IPS-NIHi11 (cell line): ENCODE data around the gene SAMD8.
"Not testable (repeated sequence)": the region's sequence is repeated elsewhere in the genome, so short reads cannot be mapped to it uniquely, and the experiment has no call there.

ENCODE experiments used
- DNase-seq: peaks from one replicate; pipeline ENCODE4 v3.0.0; 2012; ENCODE audit warnings: mixed read lengths, low spot score

Gene SAMD8

DNA sequence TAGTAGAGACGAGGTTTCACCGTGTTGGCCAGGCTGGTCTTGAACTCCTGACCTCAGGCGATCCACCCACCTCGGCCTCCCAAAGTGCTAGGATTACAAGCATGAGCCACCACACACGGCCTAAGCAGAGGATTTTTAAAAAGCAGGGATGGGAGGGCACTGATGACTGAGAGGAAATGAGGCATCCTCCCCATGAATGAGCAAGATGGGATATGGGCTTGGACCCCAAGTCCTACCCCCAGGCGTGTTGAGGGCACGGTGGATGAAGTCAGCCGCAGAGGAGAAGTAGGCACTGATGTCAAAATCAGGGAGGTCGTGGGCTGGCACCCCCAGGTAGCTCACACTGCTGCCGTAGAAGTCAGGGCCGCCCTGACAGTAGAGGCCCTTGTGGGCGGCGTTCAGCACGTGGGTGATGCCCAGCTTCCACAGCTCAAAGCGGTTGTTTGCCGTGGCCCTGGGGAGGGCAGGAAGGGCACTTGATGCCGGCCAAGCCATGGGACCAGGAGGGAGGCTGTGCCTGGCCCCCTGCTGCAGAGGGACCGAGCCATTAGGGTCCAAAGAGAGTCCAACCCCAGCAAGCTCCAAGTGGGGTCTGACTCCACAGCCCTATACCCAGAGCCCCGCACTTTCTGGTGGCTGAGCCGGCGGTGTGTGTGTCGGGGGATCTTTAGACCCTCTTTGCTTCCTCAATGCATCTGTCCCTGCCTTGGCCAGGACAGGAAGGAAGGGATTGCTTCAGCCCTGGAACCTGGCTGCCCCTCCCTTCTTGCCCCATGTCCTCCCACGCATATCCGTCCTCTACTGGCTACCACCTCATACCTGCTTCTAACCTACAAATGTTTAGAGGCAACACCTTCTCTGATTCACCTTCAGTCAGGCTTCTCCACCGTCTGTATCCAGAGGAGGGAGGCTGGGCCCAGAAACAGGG, 3.4 kb upstream of the SAMD8 start:
- DNase-seq, result no peak

DNA sequence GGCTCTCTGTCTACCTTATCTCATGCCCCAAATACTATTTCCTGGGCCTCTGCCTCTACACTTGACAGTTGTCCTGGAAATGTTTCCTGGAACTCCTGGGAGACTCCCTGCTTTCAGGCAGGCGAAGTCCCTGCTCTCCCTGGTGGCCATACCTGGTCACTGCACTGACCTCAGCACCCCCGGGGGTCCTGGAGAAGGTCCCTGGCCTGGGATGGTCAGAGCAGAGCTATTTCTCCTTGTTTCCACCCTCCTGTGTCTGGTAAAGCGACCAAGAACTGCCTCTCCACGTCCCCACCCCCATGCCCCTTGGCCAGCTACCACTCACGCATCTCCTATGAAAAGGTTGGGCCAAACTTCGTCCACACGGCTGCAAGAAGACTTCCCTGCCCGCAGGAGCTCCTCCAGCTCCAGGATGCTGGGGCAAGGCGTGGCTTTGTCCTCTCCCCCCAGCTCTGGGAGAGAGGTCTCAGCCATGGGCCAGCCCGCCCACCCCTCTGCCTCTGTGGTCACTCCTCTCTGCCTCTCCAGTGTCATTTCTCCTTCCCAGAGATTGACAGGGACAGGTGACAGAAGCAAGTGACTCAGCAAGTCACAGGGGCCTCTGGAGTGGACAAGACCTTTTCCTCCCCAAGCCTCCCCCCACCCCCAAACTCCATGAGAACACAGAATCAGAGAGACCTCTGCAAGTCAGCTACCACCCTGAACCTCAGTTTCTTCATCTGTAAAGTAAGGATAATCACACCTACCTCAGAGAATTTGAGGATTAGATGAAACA, 2.6 kb upstream of the SAMD8 start:
- peak; percentile 84 for DNase-seq

DNA sequence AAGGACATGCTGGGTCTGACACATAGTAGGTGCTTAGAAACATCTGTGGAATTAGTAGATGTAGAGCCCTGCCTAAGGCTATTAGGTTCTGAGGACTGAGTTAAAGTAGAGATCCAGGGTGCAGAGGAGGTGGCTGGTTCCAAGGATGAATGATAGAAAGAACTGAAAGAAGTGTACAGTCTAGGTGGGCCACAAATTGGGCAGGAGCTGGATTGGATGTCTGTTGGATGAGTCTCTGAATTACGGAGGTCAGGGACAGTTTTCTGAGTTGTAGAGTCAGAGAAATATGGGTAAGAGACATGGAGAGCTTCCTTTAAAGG, 2.0 kb upstream of the SAMD8 start:
- no peak for DNase-seq

DNA sequence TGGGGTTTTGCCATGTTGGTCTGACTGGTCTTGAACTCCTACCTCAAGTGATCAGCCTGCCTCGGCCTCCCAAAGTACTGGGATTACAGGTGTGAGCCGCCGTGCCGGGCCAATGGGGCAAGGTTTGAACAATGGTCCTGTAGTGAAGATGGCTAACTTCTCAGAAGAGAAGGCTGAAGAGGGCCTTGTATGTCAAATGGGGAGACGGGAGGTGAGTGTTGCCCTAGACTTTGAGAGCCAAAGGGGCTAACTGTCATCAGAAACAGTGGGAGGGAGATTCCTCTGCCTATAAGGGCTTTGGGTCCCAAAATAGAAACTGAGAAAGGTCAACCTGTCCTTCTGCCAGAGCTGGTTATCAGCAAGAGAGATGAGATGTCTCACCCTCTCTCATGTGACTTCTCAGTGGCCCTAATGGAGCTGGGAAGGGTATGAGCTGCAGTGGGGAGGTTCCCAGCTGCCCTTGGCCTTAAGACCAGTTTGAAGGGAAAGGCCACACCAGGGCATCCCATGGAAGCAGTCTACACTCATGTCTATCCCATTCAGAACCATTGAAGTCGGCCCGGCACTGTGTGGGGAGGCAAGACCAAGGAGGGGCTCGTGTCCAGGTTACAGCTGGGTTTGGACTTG, 1.3 kb upstream of the SAMD8 start:
- DNase-seq, result no peak

DNA sequence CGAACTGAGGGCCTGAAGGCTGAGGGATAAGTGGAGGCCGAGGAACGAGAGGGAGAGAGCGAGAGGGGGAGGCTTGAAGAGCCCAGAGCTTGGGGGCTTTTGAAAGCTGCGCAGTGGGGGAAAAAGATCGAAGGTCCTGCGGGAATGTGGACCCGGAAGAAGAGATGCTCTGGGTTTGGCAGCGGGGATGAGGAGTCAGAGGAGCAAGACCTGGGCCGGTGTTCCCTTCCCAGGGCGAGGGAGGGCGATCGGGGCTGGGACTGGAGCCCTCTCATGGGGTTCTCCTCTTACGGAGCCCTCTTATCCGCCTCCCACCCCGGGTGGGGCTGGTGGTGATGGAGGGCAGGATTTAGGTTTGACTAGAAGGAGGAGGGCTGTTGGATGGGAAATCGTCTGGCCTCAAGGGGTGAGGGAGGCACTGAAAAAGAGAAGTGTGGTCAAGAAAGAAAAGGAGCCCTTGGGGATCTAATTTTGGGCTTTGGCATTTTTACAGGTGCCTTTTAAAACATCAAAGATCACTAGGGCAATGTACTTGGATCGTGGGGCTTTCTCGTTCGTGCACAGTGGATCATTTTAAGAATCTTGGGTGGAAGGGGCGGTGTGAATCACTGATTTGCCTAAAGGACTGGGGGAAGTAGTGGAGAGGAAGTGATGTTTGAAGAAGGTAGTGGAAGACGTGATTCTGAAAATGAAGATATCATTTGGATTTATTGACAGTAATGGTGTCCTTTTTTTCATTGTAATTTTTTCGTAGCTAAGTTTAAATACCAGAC, 637 bp downstream of the SAMD8 start:
- DNase-seq, result peak; percentile 65

DNA sequence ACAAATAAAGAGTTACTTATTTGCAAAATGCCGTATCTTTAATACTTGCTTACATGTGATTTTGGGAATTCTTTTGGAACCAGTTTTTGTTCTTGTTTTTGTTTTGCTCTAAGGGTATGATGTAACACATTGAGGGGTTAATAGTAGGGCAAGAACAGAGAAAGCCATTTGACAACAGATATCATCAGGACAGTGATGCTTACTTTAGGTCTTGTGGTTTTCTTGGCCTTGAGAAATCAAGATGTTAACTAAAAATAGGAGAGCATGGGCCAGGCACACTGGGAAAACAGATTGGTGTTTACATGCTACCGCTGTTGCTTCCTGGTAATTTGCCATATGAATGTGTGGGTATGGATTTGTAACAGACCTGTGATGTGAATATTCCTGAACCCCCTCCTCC, 3.7 kb downstream of the SAMD8 start:
- no peak for DNase-seq

DNA sequence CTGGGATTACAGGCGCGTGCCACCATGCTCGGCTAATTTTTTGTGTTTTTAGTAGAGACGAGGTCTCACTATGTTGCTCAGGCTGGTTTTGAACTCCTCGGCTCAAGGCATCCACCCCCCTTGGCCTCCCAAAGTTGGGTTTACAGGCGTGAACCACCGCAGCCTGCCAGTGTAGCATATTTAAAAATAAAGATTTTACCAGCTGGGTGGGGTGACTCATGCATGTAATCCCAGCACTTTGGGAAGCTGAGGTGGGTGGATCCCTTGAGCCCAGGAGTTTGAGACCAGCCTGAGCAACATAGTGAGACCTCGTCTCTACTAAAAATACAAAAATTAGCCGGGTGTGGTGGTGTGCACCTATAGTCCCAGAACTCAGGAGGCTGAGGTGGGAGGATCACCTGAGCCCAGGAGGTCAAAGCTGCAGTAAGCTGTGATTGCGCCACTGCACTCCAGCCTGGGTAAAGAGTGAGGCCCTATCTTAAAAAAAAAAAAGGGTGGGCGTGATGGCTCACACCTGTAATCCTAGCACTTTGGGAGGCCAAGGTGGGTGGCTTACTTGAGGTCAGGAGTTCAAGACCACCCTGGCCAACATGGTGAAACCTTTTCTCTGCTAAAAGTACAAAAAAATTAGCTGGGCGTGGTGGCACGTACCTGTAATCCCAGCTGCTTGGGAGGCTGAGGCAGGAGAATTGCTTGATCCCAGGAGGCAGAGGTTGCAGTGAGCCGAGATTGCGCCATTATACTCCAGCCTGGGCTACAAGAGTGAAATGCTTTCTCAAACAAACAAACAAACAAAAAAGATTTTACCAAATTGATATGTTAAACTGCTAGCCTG, 5.7 kb downstream of the SAMD8 start:
- not testable (repeated sequence) for DNase-seq

DNA sequence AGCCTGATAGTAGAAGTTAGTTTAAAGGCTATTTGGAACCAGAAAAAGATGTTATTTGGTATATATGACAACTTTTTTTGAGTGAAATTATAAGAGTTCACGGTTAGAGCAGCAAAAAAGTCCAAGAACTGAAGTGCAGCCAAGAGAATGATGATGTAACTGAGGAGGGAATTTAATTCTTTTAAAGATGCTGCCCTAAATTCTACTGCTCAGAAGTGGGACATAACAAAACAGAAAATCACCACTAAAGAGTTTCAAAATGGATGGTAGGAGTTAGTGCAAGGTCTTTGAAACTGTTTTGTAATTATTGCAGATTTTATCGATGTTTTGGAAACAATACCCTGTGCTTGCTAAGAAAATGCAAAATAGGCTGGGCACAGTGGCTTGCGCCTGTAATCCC, 6.5 kb downstream of the SAMD8 start:
- DNase-seq, result no peak

DNA sequence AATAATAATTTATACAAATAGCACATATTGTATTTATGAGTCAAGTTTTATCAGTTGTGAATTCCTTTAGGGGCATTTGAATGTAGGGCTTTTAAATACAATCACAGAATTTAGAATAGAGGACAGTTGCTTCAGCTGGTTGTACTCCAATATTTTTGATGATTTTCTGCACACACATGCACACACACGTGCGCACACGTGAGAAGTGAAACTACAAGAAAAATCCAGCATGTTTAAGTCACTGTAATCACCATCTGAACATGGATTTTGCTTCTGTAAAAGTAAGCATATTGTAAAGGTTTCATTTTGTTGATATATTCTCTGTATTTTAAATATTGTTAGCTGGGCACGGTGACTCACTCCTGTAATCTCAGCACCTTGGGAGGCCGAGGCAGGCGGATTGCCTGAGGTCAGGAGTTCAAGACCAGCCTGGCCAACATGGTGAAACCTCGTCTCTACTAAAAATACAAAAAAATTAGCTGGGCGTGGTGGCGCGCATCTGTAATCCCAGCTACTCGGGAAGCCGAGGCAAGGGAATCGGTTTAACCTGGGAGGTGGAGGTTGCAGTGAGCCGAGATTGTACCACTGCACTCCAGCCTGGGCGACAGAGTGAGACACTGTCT, 8.1 kb downstream of the SAMD8 start:
- not testable (repeated sequence) for DNase-seq

DNA sequence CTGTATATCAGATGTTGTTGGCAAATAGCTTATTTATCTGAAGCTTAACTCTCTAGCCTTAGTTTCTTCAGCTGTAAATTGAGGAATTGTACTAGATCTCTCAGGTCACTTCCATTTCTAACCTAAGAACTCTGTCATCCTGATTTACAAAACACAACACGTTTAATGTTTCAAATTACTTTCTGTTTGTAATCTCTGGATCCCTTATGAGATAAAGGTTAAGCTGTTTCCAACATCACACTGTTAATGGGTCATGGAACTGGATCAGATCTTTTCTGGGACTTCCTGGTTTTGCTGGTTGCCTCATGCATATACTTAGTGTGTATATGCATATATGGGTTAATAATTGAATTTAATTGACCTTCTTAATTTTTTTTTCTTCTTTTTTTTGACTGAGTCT, 9.9 kb downstream of the SAMD8 start:
- DNase-seq, result no peak

DNA sequence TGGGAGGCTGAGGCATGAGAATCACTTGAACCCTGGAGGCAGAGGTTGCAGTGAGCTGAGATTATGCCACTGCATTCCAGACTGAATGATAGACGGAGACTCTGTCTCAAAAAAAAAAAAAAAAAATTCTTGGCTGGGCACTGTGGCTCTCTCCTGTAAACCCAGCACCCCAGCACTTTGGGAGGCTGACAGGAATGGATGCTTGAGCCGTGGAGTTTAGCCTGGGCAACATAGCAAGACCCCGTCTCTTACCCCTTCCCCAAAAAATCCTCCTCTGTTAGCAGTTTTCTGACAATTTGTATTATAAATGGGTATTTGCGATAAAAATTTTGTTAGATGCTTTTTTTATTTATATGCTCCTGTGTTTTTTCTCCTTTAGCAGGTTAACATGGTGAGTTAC, 11.0 kb downstream of the SAMD8 start:
- DNase-seq, result no peak

DNA sequence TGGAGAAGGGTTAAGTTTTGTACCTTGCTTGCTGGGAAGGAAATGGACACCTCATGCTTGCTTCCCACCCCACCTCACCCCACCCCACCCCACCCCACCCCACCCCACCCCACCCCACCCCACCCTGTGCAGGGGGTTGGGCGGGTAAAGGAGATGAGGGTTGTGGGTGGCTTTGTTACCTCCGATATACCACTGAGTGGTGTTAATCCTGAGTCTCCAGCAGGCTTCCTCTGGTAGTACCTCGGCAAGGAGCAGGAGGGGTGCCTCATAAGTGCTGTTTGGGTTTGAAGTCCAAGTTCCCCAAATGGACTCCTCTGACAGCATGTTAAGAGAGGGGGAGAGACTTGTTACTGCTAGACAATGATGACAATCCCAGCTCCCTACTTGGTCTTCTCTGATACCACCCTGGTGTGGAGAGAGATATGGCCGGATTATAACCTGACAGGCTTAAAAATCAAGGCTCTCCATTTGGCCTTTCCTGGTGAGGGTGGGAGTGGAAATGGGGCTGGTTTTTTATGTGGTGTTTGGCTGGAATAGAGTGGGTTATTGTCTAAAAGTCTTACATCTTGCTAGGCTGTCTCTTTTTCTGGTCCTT, 11.7 kb downstream of the SAMD8 start:
- DNase-seq, result no peak

DNA sequence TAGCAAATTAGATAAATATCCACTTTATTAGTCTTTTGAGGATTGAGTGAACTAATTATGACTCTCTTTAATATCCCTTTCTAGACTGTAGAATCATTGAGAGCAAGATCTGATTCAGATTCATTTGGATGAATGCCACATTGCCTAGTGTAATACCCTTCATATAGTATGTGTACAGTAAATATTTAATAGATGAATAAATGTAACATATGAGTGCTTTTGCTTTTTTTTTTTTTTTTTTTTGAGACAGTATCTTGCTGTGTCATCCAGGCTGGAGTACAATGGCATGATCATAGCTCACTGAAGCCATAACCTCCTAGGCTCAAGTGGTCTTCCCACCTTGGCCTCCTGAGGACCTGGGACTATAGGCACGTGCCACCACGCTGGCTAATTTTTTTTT, 14.8 kb downstream of the SAMD8 start:
- DNase-seq, result no peak

DNA sequence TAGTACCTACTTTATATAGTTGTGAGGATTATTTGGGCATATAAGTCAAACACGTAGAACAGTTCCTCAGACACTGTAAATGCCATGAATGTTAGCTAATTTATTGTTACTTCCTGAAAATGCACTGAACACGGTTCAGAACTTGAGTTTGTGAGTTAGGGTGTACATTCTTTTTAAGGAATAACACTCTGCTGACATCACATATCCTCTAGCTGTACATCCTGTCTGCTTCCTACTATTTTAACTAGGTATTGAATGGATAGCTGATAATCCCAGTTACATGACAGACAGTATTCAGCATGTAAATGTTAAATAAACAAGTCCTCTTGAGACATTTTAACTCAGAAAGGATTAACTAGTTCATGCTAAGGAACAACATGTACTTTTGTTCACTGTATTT, 16.0 kb downstream of the SAMD8 start:
- DNase-seq, result no peak

DNA sequence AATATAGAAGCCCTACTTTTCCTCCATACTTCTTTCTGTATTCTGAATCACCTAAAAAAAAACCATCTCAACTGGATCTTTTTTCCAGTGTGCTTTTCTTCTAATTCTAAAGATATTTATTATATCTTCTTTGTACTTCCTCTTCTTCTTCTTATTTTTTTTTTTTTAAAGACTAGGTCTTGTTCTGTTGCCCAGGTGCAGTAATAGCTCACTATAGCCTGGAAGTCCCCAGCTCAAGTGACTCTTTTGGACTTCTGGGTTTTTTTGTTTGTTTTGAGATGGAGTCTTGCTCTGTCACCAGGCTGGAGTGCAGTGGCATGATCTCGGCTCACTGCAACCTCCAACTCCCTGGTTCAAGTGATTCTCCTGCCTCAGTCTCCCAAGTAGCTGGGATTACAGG, 17.5 kb downstream of the SAMD8 start:
- not testable (repeated sequence) for DNase-seq

DNA sequence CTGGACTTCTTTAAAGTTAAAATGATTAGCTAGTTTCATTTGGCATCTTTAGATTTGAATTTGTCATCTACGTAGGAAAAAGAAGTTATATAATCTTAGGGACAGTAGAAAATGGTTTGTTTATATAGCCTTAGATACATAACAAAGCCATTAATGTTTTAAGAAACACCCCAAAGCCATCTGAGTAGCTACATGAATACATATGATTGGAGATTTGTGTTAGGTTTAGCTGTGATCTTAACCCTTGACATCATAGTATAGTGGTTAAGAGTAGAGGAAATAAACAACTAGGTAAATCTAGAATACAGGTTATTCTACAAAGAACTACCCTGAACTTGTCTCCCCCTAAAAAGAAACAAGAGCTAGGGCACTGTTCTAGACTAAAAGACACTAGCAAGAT, 18.1 kb downstream of the SAMD8 start:
- no peak for DNase-seq

DNA sequence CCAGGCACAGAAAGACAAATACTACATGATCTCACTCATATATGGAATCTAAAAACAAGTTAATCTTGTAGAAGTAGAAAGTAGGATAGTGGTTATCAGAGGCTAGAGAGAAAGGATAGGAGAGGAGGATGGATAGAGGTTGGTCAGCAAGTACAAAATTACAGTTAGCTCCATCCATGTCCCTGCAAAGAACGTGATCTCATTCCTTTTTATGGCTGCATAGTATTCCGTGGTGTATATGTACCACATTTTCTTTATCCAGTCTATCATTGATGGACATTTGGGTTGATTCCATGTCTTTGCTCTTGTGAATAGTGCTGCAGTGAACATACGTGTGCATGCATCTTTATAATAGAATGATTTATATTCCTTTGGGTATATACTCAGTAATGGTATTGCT, 22.2 kb downstream of the SAMD8 start:
- not testable (repeated sequence) for DNase-seq

DNA sequence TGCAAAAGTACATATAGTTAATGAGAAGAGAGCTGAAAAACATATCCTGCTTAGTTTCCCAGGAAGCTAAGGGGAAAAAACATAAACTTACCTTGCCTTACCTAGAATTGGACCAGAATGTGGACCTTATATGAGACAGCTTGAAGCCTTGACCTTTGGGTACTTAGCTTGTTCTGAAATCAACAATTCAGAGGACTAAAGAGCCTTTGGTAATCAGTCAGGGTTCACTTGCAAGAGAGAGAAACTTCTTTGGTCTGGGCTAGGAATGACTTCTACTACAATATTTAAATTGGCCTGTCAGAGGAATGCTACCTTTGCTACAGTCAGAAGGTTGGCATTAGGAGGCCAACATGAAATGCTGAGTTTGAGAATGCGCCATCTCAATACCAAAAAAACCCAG, 24.9 kb downstream of the SAMD8 start:
- DNase-seq, result no peak

DNA sequence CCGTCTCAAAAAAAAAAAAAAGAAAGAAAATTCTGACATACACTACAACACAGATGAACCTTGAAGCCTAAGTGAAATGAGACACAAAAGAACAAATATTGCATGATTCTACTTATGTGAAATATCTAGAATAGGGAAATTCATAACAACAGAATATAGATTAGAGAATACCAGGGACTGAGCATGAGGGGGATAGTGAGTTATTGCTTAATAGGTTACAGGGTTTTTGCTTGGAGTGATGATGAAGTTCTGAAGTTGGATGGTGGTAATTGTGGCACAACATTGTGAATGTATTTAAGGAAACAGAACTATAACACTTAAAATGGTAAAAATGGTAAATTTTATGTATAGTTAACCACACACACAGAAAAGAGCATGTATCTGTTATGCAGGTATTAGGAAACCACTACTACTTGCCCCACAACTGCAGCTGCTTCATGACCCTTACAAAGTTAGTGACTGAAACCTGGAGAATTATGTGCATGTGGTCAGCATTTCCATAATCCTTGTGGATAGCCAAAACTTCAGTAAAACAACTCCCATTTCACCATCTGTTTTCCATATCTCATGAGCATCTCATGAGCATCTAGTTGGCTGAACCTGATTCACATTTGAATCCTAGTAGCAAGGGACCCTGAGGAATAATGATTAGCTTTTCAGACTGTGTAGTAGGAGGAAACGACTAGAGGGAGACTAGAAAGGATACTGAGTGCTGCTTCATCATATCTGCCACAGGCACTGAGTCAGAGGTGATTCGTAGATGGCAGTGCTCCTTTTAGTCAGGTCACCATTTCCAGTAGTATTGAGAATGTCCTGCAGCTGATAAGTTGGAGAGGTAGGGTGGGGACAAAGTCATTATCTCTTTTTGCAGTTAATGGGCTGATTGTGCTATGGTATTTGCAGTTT, 26.3 kb downstream of the SAMD8 start:
- DNase-seq, result no peak
